Lower lobe of right lung (tissue), 2 donors: ENCODE data around the gene RCOR2. TPM values are rescaled to one million over a fixed set of nuclear protein-coding genes. Genes with fewer than 3 reads are reported as not detected.

ENCODE experiments used
- ATAC-seq, 2 donors: fragments of 200-7000 bp; cut with Tn5 transposase; one replicate each; pipeline ENCODE4 v1.9.1; 2020 to 2022; ENCODE audit warnings: mild to moderate bottlenecking in 2 of 2, moderate library complexity in 2 of 2
- DNase-seq: peaks from one replicate; pipeline ENCODE4 v3.0.0-alpha.2; 2020
- H3K27ac ChIP-seq: fragments of 200-600 bp; one replicate; pipeline ENCODE4 v1.8.0; 2022
- H3K27me3 ChIP-seq: fragments of 200-600 bp; one replicate; pipeline ENCODE4 v1.8.0; 2022; ENCODE audit warnings: low read depth
- H3K36me3 ChIP-seq: fragments of 200-600 bp; one replicate; pipeline ENCODE4 v1.8.0; 2022; ENCODE audit warnings: mild to moderate bottlenecking
- H3K4me1 ChIP-seq: fragments of 200-600 bp; one replicate; pipeline ENCODE4 v1.8.0; 2022
- H3K4me3 ChIP-seq: fragments of 200-600 bp; one replicate; pipeline ENCODE4 v1.8.0; 2022; ENCODE audit warnings: mild to moderate bottlenecking
- H3K9me3 ChIP-seq: fragments of 200-600 bp; one replicate; pipeline ENCODE4 v1.8.0; 2022
- intact Hi-C: fragments of 100-400 bp; cut with DNase I; formaldehyde crosslinking; loops from one replicate; pipeline ENCODE4 v1.11.0; 2022
- total RNA-seq: library from RNA; stranded (reverse); fragmentation: NEBNext Ultra II Directional; extraction: Animal tissue kit (Norgen Biotek cat#: 25700); gene quantifications from one replicate; pipeline ENCODE4 v1.2.1, GENCODE V29; 2021
- TF ChIP-seq, protein P1 (sequence below): fragments of 200-600 bp; IDR thresholded peaks from one replicate; pipeline ENCODE4 v1.8.0; 2022; ENCODE audit warnings: antibody characterized with exemption, mild to moderate bottlenecking
- donor health status: DM: no; HTN: yes; CAD: no; lungs with severe emphysema.

Gene RCOR2
- total RNA-seq, 1 donor from 2014 or later = 0.18 TPM

- Histone ChIP-seq H3K9me3 (no peaks in the 10 kb centered on the region), H3K27me3 (no peaks in the 10 kb centered on the region), H3K4me3 (no peak overlapping the region), H3K4me1 (peaks cover 49% of the 10 kb centered on the region), H3K36me3 (peaks cover 3% of the 10 kb centered on the region), H3K27ac (no peak overlapping the region)
- intact Hi-C loops = no loop called here
- TF ChIP-seq, protein P1, sequence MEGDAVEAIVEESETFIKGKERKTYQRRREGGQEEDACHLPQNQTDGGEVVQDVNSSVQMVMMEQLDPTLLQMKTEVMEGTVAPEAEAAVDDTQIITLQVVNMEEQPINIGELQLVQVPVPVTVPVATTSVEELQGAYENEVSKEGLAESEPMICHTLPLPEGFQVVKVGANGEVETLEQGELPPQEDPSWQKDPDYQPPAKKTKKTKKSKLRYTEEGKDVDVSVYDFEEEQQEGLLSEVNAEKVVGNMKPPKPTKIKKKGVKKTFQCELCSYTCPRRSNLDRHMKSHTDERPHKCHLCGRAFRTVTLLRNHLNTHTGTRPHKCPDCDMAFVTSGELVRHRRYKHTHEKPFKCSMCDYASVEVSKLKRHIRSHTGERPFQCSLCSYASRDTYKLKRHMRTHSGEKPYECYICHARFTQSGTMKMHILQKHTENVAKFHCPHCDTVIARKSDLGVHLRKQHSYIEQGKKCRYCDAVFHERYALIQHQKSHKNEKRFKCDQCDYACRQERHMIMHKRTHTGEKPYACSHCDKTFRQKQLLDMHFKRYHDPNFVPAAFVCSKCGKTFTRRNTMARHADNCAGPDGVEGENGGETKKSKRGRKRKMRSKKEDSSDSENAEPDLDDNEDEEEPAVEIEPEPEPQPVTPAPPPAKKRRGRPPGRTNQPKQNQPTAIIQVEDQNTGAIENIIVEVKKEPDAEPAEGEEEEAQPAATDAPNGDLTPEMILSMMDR = no peak
- ATAC-seq (no peak), DNase-seq (no peak)
These were observed 36.6 kb downstream of the RCOR2 start for GRCh38 chr11:63880403-63880790.

DNA sequence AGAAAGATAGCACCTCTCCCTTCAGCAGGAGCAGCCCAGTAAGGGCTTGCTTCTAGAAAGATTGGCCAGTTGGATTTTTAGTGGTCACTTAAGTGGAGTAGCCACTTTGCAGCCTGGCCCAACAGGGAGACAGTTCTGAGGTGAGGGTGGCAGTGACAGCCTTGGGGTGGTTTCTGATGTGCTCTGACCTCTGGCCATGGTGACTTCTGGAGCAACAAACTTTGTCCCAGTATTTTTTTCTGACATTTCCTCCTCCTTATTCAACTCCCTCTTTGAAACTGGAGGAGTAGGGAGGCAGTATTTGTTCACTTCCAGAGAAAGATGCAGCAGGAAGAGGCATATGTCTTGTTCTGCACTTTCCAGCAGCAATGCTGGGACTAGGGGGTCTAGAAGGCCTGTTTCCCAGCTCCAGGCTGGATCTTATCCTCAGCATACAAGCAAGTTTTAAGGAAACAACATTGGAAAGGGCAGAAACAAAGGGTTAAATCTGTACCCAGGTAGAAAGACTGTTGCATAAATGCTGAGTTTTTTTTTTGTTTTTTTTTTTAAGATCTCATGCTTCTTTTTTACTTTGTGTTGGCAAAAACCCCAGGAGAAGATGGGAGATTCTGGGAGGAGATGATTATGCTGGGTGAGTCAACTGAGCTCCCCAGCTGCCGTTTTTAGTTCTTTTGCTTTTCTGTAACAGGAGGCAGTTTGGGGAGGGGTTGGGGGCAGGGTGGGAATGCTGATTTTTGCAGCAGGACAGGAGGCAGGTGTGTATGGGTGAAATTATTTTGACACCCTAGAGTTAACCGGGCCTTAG is 37.2 kb downstream of the RCOR2 start:
- Histone ChIP-seq H3K4me1 (peaks cover 54% of the 10 kb centered on the region), H3K27ac (no peak overlapping the region), H3K36me3 (peaks cover under 1% of the 10 kb centered on the region), H3K27me3 (no peaks in the 10 kb centered on the region), H3K4me3 (no peak overlapping the region), H3K9me3 (no peaks in the 10 kb centered on the region)
- TF ChIP-seq, protein P1 = no peak
- DNase-seq = no peak
- no peak for ATAC-seq
- intact Hi-C loops = no loop called here

DNA sequence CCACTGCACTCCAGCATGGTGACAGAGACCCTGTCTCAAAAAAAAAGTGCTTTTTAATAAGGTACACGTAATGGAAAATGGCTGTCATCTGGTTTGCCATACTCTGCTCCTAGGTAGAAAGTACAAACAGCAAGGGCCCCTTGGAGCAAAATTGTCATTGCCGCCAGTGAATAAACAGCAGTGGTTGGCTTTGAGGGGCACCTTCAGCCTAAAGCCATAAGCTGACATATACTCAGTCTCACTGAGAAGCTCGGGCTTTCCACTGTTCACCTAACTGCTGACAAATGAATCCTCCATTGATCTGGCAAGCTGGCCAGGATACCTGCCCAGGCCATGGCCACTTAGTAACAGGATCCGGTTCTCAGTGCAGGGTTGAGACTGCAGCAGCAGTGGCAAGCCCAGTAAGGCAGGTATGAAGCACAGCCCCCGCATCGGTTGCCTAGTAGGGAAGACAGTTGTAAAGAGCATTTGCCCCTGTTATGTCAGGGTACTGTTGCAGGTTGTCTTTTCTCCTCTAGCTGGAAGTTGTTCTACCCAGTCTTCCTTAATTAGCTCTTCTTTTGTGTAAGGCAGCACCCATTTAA is 39.2 kb downstream of the RCOR2 start:
- no peak overlapping the region for H3K27ac ChIP-seq
- no peaks in the 10 kb centered on the region for H3K36me3 ChIP-seq
- TF ChIP-seq, protein P1 = no peak
- H3K27me3 ChIP-seq = no peaks in the 10 kb centered on the region
- peaks cover 54% of the 10 kb centered on the region for H3K4me1 ChIP-seq
- H3K4me3 ChIP-seq = no peak overlapping the region
- intact Hi-C loops = no loop called here
- ATAC-seq = no peak
- no peak for DNase-seq
- H3K9me3 ChIP-seq = no peaks in the 10 kb centered on the region

- intact Hi-C loops = no loop called here
- no peak overlapping the region for H3K27ac ChIP-seq
- TF ChIP-seq, protein P1 = no peak
- no peaks in the 10 kb centered on the region for H3K27me3 ChIP-seq
- H3K4me3 ChIP-seq = no peak overlapping the region
- ATAC-seq (no peak), DNase-seq (no peak)
- H3K36me3 ChIP-seq = no peaks in the 10 kb centered on the region
- H3K9me3 ChIP-seq = no peaks in the 10 kb centered on the region
- H3K4me1 ChIP-seq = peaks cover 57% of the 10 kb centered on the region
These were observed 40.3 kb downstream of the RCOR2 start for GRCh38 chr11:63876616-63877015.

GRCh38 chr11:63875506-63876065 is 41.4 kb downstream of the RCOR2 start:
- Histone ChIP-seq H3K27me3 (no peaks in the 10 kb centered on the region), H3K4me1 (peaks cover 61% of the 10 kb centered on the region), H3K36me3 (no peaks in the 10 kb centered on the region), H3K9me3 (no peaks in the 10 kb centered on the region), H3K4me3 (no peak overlapping the region), H3K27ac (no peak overlapping the region)
- DNase-seq (no peak), ATAC-seq (no peak)
- TF ChIP-seq, protein P1 = no peak
- intact Hi-C loops = no loop called here
